DMS79 (cell line): Measurements from ENCODE around the gene KASH5.
"Not testable (repeated sequence)": the region's sequence is repeated elsewhere in the genome, so short reads cannot be mapped to it uniquely, and the experiment has no call there.

Experiments used
- DNase-seq: peaks from one replicate; lab custom pipeline; 2025; lab: John Stamatoyannopoulos, UW

KASH5 gene

GRCh38 chr19:49362048-49362928 is 25.8 kb upstream of the KASH5 start, which contains the start of gene TEAD2:
Gene TEAD2 (minus strand): TSS chr19:49362416. CDS start chr19:49360075, 2,341 bp downstream.
- DNase-seq, result no peak

GRCh38 chr19:49362929-49363267 is 25.2 kb upstream of the KASH5 start:
- no peak for DNase-seq

GRCh38 chr19:49363268-49364082 is 24.6 kb upstream of the KASH5 start, which contains the start of gene DKKL1:
Gene DKKL1 (plus strand): TSS chr19:49363877. CDS start chr19:49363999, 122 bp downstream.
- DNase-seq, result peak; percentile 50

GRCh38 chr19:49364083-49364737 is 23.8 kb upstream of the KASH5 start:
- DNase-seq, result no peak

- DNase-seq, result no peak
Measured at GRCh38 chr19:49366110-49366509, 21.9 kb upstream of the KASH5 start.

GRCh38 chr19:49368711-49369358 is 19.2 kb upstream of the KASH5 start:
- no peak for DNase-seq

GRCh38 chr19:49371184-49371583 is 16.9 kb upstream of the KASH5 start:
- DNase-seq, result no peak

GRCh38 chr19:49373174-49373573 is 14.9 kb upstream of the KASH5 start:
- not testable (repeated sequence) for DNase-seq

GRCh38 chr19:49374665-49375434 is 13.2 kb upstream of the KASH5 start:
- no peak for DNase-seq

GRCh38 chr19:49378512-49378911 is 9.5 kb upstream of the KASH5 start:
- DNase-seq, result no peak

- DNase-seq, result no peak
Measured at GRCh38 chr19:49380391-49380790, 7.7 kb upstream of the KASH5 start.

GRCh38 chr19:49382639-49383038 is 5.4 kb upstream of the KASH5 start:
- no peak for DNase-seq

- no peak for DNase-seq
Measured at GRCh38 chr19:49383599-49383998, 4.5 kb upstream of the KASH5 start.

GRCh38 chr19:49389406-49389805 is 1.4 kb downstream of the KASH5 start:
- DNase-seq, result no peak

GRCh38 chr19:49390131-49390928 is 2.3 kb downstream of the KASH5 start:
- DNase-seq, result no peak

- DNase-seq, result no peak
Measured at GRCh38 chr19:49390929-49391359, 2.9 kb downstream of the KASH5 start.

- DNase-seq, result peak; percentile 71
Measured at GRCh38 chr19:49391581-49392399, 3.7 kb downstream of the KASH5 start.

GRCh38 chr19:49393881-49394280 is 5.8 kb downstream of the KASH5 start:
- no peak for DNase-seq
